Activated CD8-positive, alpha-beta T cell treated with anti-CD3 and anti-CD28 coated beads for 36 hours (primary cell): ENCODE measurements around the gene CHMP3. TPM values are rescaled to one million over a fixed set of nuclear protein-coding genes. Genes with fewer than 3 reads are reported as not detected.
"Not testable (repeated sequence)": the region's sequence is repeated elsewhere in the genome, so short reads cannot be mapped to it uniquely, and the experiment has no call there.

Source experiments
- ATAC-seq: fragments of 200-7000 bp; cut with Tn5 transposase; one replicate; pipeline ENCODE4 v1.10.0; 2021; ENCODE audit warnings: mild to moderate bottlenecking, moderate library complexity
- CTCF ChIA-PET: fragments of 350-600 bp; sonication (Branson Sonifier 250); formaldehyde crosslinking; loops from one replicate; lab custom pipeline; 2021; ENCODE audit warnings: antibody characterized with exemption; lab: Charles Lee
- POLR2A ChIA-PET: fragments of 350-600 bp; sonication (Branson Sonifier 250); formaldehyde crosslinking; loops from one replicate; lab custom pipeline; 2021; ENCODE audit warnings: antibody characterized with exemption; lab: Charles Lee
- DNase-seq: peaks from one replicate; pipeline ENCODE4 v3.0.0-alpha.2; 2020
- H3K27ac Mint-ChIP-seq: one replicate; pipeline ENCODE4 v1.8.0; 2021; ENCODE audit warnings: mild to moderate bottlenecking, mixed read lengths
- H3K27me3 Mint-ChIP-seq: one replicate; pipeline ENCODE4 v1.8.0; 2021; ENCODE audit warnings: mixed read lengths
- H3K36me3 Mint-ChIP-seq: one replicate; pipeline ENCODE4 v1.8.0; 2021; ENCODE audit warnings: low read depth, mixed read lengths
- H3K4me1 Mint-ChIP-seq: one replicate; pipeline ENCODE4 v1.8.0; 2021; ENCODE audit warnings: low read depth, mixed read lengths
- H3K4me3 Mint-ChIP-seq: one replicate; pipeline ENCODE4 v1.8.0; 2021; ENCODE audit warnings: mild to moderate bottlenecking, moderate library complexity, mixed read lengths
- H3K9me3 Mint-ChIP-seq: one replicate; pipeline ENCODE4 v1.8.0; 2021; ENCODE audit warnings: mixed read lengths
- intact Hi-C: fragments of 100-400 bp; cut with micrococcal nuclease; formaldehyde crosslinking; loops from one replicate; pipeline ENCODE4 v1.10.0; 2022
- total RNA-seq, 2 experiments: library from RNA; stranded (reverse); gene quantifications; one replicate each; pipeline ENCODE4 v1.2.3, GENCODE V29; 2021
- TF ChIP-seq, protein P1 (sequence below): fragments of 200-600 bp; IDR thresholded peaks from one replicate; pipeline ENCODE4 v1.8.0; 2022; ENCODE audit warnings: antibody characterized with exemption, mild to moderate bottlenecking

CHMP3 gene
- total RNA-seq, 2 experiments from 2014 or later: 30.1 to 31.6 TPM

DNA sequence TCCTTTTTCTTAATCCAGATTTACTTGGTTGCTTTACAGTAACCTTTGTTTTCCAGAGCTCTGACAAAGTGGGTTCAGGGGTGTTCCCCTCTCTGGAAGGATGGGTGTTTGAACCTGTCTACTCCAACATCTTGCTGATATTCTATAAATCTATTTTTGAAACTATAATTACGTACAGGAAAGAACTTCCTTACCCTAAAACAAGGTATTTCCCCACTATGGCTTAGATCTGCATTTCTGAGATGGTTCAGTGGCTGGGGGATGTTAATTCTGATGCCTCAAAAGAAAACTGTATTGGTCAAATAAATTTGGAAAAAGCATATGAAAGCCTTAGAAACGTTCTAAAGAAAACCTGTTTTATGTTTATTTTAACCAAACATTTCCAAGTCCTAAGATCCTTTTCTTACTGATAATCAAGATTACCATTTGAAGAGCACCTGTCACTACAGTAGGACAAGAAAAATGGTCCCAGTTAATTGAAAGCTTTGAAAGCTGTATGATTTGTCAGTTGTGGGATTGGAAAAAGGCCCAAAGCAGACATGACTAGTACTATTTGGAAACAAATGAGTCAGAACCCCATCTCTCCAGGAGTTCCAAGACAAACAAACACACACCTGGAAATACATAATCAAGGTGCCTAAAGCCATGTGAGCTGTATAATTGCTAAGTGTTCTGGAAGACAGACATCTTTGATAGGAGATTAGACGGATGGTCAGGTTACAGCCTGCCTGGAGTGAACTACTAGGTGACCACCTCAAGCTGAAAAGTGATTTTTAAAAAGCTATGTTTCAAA is 64.6 kb downstream of the CHMP3 start:
- Mint-ChIP-seq H3K27ac (peak overlapping the region; percentile 53), H3K27me3 (no peaks in the 10 kb centered on the region), H3K4me3 (no peak overlapping the region), H3K4me1 (peaks cover 17% of the 10 kb centered on the region), H3K9me3 (peaks cover 29% of the 10 kb centered on the region), H3K36me3 (peaks cover 92% of the 10 kb centered on the region)
- TF ChIP-seq, protein P1, sequence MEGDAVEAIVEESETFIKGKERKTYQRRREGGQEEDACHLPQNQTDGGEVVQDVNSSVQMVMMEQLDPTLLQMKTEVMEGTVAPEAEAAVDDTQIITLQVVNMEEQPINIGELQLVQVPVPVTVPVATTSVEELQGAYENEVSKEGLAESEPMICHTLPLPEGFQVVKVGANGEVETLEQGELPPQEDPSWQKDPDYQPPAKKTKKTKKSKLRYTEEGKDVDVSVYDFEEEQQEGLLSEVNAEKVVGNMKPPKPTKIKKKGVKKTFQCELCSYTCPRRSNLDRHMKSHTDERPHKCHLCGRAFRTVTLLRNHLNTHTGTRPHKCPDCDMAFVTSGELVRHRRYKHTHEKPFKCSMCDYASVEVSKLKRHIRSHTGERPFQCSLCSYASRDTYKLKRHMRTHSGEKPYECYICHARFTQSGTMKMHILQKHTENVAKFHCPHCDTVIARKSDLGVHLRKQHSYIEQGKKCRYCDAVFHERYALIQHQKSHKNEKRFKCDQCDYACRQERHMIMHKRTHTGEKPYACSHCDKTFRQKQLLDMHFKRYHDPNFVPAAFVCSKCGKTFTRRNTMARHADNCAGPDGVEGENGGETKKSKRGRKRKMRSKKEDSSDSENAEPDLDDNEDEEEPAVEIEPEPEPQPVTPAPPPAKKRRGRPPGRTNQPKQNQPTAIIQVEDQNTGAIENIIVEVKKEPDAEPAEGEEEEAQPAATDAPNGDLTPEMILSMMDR: no peak
- no peak for ATAC-seq
- ChIA-PET CTCF (no interaction called here), POLR2A (no interaction called here)
- no peak for DNase-seq
- intact Hi-C loops: no loop called here

DNA sequence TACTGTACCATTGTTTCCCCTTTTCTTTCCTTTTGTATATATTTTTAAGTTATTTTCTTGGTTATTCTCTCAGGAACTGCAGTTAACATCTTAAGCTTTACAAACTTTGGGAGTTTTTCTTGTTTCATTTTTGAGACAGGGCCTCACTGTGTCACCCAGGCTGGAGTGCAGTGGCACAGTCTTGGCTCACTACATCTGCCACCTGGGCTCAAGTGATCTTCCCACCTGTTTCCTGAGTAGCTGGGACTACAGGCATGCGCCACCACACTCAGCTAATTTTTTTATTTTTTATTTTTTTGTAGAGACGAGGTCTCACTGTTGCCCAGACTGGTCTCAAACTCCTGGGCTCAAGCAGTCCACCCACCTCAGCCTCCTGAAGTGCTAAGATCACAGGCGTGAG is 66.9 kb downstream of the CHMP3 start:
- CTCF ChIA-PET: interaction anchor here (0.8 kb wide), 1 partner anchor 275 kb away, joined by 3 read pairs; no protein-coding TSS in a partner anchor
- Mint-ChIP-seq H3K9me3 (peaks cover 25% of the 10 kb centered on the region), H3K36me3 (peaks cover 87% of the 10 kb centered on the region), H3K27ac (peak overlapping the region; percentile 52), H3K4me1 (peaks cover 18% of the 10 kb centered on the region)
- DNase-seq, ATAC-seq, H3K27me3 Mint-ChIP-seq, intact Hi-C loops, H3K4me3 Mint-ChIP-seq: not testable (repeated sequence)
- POLR2A ChIA-PET: interaction anchor here (0.7 kb wide), 1 partner anchor 56 kb away, joined by 3 read pairs; the partner anchor contains the start of gene KDM3A

DNA sequence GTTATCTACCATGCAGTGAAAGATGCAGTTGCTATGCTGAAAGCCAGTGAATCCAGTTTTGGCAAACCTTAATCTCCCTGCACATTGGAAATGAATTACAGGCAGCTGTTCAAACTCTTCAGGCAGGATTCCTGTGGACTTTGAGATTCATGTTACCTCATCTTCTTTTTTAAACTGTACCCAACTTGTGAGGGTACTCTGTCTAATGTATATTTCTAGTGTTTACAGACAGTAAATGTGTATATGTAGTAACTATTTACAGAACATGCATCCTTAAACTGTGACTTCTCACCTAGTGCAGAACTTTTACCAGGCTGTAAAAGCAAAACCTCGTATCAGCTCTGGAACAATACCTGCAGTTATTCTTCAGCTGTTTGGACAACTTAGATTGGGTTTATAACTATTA is 71.2 kb downstream of the CHMP3 start:
- ChIA-PET CTCF (no interaction called here), POLR2A (no interaction called here)
- H3K27ac Mint-ChIP-seq: no peak overlapping the region

DNA sequence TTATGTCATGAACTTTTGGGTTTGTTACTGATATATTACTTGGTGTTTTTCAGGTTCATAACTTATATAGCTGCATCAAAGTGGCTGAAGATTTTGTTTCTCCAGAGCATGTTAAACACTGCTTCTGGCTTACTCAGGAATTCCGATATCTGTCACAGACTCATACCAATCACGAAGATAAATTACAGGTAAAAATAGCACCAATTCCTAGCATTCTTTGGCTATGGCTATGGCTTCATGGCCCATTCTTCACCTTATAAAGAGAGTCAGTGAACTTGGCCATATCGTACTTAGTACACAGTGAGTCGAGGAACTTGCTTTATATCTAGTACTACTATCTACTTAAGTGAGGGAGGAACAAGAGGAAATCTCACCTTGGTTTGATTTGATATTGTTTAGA is 72.2 kb downstream of the CHMP3 start:
- no peaks in the 10 kb centered on the region for H3K27me3 Mint-ChIP-seq
- TF ChIP-seq, protein P1: no peak
- peaks cover 88% of the 10 kb centered on the region for H3K36me3 Mint-ChIP-seq
- no peak for DNase-seq
- peaks cover 22% of the 10 kb centered on the region for H3K4me1 Mint-ChIP-seq
- H3K4me3 Mint-ChIP-seq: no peak overlapping the region
- ChIA-PET CTCF (no interaction called here), POLR2A (interaction anchor here (1.2 to 1.3 kb wide), 2 partner anchors 9 to 13 kb away, joined by 3 to 4 read pairs; no protein-coding TSS in a partner anchor)
- H3K9me3 Mint-ChIP-seq: peaks cover 2% of the 10 kb centered on the region
- no peak overlapping the region for H3K27ac Mint-ChIP-seq
- intact Hi-C loops: no loop called here
- no peak for ATAC-seq

More for the DNA sequence above, 71.2 kb downstream of the CHMP3 start:
- no peaks in the 10 kb centered on the region for H3K27me3 Mint-ChIP-seq
- DNase-seq (no peak), ATAC-seq (no peak)
- TF ChIP-seq, protein P1: no peak
- intact Hi-C loops: no loop called here
- peaks cover 83% of the 10 kb centered on the region for H3K36me3 Mint-ChIP-seq
- peaks cover 22% of the 10 kb centered on the region for H3K4me1 Mint-ChIP-seq
- H3K9me3 Mint-ChIP-seq: peaks cover 2% of the 10 kb centered on the region
- no peak overlapping the region for H3K4me3 Mint-ChIP-seq

DNA sequence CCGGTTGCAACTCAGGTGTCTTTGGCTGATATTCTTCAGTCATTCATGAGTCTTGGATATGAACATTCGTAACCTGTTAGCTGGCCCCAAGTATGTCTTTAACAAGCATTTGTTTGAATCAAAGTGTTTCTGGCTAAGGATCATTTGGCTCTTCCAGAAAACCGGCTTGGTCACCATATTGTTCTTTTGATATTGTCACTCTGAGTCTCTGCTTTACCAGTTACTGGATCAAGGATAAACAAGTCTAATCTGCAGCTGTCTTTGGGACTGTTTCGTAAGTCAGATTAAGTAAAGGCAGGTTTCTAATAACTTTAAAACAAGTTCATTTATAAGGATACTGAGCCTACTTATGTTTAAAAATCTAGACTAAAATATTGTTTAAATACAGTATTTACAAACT is 73.0 kb downstream of the CHMP3 start:
- H3K9me3 Mint-ChIP-seq: no peaks in the 10 kb centered on the region
- no peaks in the 10 kb centered on the region for H3K27me3 Mint-ChIP-seq
- no peak overlapping the region for H3K4me3 Mint-ChIP-seq
- intact Hi-C loops: no loop called here
- DNase-seq: no peak
- H3K36me3 Mint-ChIP-seq: peaks cover 89% of the 10 kb centered on the region
- no peak for ATAC-seq
- POLR2A ChIA-PET: interaction anchor here (1.2 to 1.3 kb wide), 2 partner anchors 8 to 12 kb away, joined by 3 to 4 read pairs; no protein-coding TSS in a partner anchor
- TF ChIP-seq, protein P1: no peak
- H3K27ac Mint-ChIP-seq: peak overlapping the region; percentile 46
- peaks cover 24% of the 10 kb centered on the region for H3K4me1 Mint-ChIP-seq
- CTCF ChIA-PET: no interaction called here
